Endodermal cell (in vitro differentiated cells): ENCODE data around the gene RRP1. TPM values are rescaled to one million over a fixed set of nuclear protein-coding genes. Genes with fewer than 3 reads are reported as not detected.

Experiments used
- DNase-seq: peaks from one replicate; pipeline ENCODE4 v3.0.0-alpha.2; 2017
- H3K27ac ChIP-seq: 2 replicates; pipeline ENCODE4 v1.5.1; 2013; ENCODE audit warnings: mild to moderate bottlenecking, low read depth, low read length, moderate library complexity
- H3K27me3 ChIP-seq: 2 replicates; pipeline ENCODE4 v1.6.1; 2013; ENCODE audit warnings: mild to moderate bottlenecking, low read length, moderate library complexity; ENCODE audit not compliant: insufficient read depth, control insufficient read depth, poor library complexity, severe bottlenecking
- H3K36me3 ChIP-seq: 2 replicates; pipeline ENCODE4 v1.7.0; 2013; ENCODE audit warnings: mild to moderate bottlenecking, low read length, moderate library complexity; ENCODE audit not compliant: control insufficient read depth, insufficient read depth
- H3K4me1 ChIP-seq: one replicate; pipeline ENCODE4 v1.7.0; 2013; ENCODE audit warnings: low read length; ENCODE audit not compliant: control insufficient read depth, insufficient read depth
- H3K4me3 ChIP-seq: 2 replicates; pipeline ENCODE4 v1.5.1; 2013; ENCODE audit warnings: mild to moderate bottlenecking, low read length, moderate library complexity
- H3K9ac ChIP-seq: 2 replicates; pipeline ENCODE4 v1.6.1; 2013; ENCODE audit warnings: mild to moderate bottlenecking, low read length, moderate library complexity; ENCODE audit not compliant: poor library complexity, severe bottlenecking; ENCODE audit errors: extremely low read depth
- H3K9me3 ChIP-seq: 2 replicates; pipeline ENCODE4 v1.6.1; 2013; ENCODE audit warnings: mild to moderate bottlenecking, low read length, moderate library complexity; ENCODE audit not compliant: control insufficient read depth
- H3K27ac Mint-ChIP-seq: 2 replicates; pipeline ENCODE4 v1.8.0; 2020; ENCODE audit warnings: mixed read lengths
- H3K27me3 Mint-ChIP-seq: 2 replicates; pipeline ENCODE4 v1.8.0; 2021; ENCODE audit warnings: mild to moderate bottlenecking, mixed read lengths; ENCODE audit not compliant: insufficient read depth
- H3K36me3 Mint-ChIP-seq: 2 replicates; pipeline ENCODE4 v1.8.0; 2020; ENCODE audit warnings: low read depth, mixed read lengths
- H3K4me1 Mint-ChIP-seq: 2 replicates; pipeline ENCODE4 v1.8.0; 2020; ENCODE audit warnings: mixed read lengths
- H3K4me3 Mint-ChIP-seq: 2 replicates; pipeline ENCODE4 v1.8.0; 2020; ENCODE audit warnings: mild to moderate bottlenecking, moderate library complexity, mixed read lengths
- H3K9me3 Mint-ChIP-seq: 2 replicates; pipeline ENCODE4 v1.8.0; 2020; ENCODE audit warnings: mild to moderate bottlenecking, mixed read lengths
- WGBS, 2 experiments: methylation state at CpG; one replicate each; pipeline versions ENCODE4 v1.1.5 to v1.1.7; 2013; ENCODE audit warnings: missing lambda C conversion rate in 2 of 2, mixed read lengths in 1 of 2; ENCODE audit not compliant: insufficient coverage in 1 of 2, insufficient read length in 1 of 2; 5-methylcytosine and 5-hydroxymethylcytosine counted together
- total RNA-seq, 2 donors: library from RNA; stranded (reverse); fragmentation: NEBNext Ultra II Directional in 1 of 2; extraction: Animal tissue kit (Norgen Biotek cat#: 25700) in 1 of 2; gene quantifications; 2 replicates in 1 of 2; 3 replicates in 1 of 2; pipeline ENCODE4 v1.2.1, GENCODE V29; 2021
- TF ChIP-seq, protein P1 (sequence below): fragments of 200-600 bp; sonication (generic); conservative IDR thresholded peaks from 2 replicates; pipeline ENCODE4 v1.5.0; 2021; ENCODE audit warnings: antibody characterized with exemption, mild to moderate bottlenecking

The RRP1 gene
- total RNA-seq, 2 donors from 2014 or later: 36.4 to 36.7 TPM

GRCh38 chr21:43755820-43756594 is 33.4 kb upstream of the RRP1 start:
- Histone ChIP-seq H3K36me3 (peaks cover 23% of the 10 kb centered on the region), H3K4me3 (no peak overlapping the region), H3K9me3 (no peaks in the 10 kb centered on the region), H3K27ac (no peak overlapping the region), H3K4me1 (no peaks in the 10 kb centered on the region), H3K9ac (no peak overlapping the region), H3K27me3 (no peaks in the 10 kb centered on the region)
- DNase-seq: no peak
- TF ChIP-seq, protein P1, sequence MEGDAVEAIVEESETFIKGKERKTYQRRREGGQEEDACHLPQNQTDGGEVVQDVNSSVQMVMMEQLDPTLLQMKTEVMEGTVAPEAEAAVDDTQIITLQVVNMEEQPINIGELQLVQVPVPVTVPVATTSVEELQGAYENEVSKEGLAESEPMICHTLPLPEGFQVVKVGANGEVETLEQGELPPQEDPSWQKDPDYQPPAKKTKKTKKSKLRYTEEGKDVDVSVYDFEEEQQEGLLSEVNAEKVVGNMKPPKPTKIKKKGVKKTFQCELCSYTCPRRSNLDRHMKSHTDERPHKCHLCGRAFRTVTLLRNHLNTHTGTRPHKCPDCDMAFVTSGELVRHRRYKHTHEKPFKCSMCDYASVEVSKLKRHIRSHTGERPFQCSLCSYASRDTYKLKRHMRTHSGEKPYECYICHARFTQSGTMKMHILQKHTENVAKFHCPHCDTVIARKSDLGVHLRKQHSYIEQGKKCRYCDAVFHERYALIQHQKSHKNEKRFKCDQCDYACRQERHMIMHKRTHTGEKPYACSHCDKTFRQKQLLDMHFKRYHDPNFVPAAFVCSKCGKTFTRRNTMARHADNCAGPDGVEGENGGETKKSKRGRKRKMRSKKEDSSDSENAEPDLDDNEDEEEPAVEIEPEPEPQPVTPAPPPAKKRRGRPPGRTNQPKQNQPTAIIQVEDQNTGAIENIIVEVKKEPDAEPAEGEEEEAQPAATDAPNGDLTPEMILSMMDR: no peak
- Mint-ChIP-seq H3K36me3 (peaks cover 50% of the 10 kb centered on the region), H3K27me3 (no peaks in the 10 kb centered on the region), H3K27ac (no peak overlapping the region), H3K9me3 (no peaks in the 10 kb centered on the region), H3K4me3 (no peak overlapping the region), H3K4me1 (no peaks in the 10 kb centered on the region)
- 95 to 96% methylated on average over 29 to 37 of the region's 37 CpGs for WGBS, 2 experiments

DNA sequence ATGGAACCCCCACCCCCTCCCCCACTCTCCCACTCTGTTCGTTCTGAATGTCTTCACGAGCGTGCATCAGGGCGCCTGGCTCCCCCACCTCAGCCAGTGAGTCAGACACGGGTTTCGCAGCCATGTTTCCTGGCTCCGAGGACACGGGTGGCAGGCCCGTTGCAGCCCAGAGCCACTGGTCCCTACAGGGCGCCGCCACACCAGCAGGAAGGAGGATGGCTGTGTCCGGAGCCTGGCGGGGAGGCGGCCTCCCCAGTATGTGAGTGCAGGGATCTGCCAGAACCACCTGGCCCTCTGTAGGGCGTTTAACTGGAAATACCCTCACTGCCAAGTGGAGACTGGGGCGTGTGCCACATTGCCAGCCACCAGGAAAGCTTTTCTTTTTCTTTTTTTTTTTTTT is 31.8 kb upstream of the RRP1 start:
- WGBS, 2 experiments: 94 to 98% methylated on average over 9 to 16 of the region's 16 CpGs

GRCh38 chr21:43758111-43758641 is 31.2 kb upstream of the RRP1 start:
- WGBS, 2 experiments: 93 to 94% methylated on average over 15 to 18 of the region's 18 CpGs
- no peaks in the 10 kb centered on the region for H3K9me3 Mint-ChIP-seq

More for the DNA sequence above, 31.8 kb upstream of the RRP1 start:
- Histone ChIP-seq H3K4me1 (no peaks in the 10 kb centered on the region), H3K9ac (no peak overlapping the region), H3K27me3 (no peaks in the 10 kb centered on the region), H3K4me3 (no peak overlapping the region), H3K9me3 (no peaks in the 10 kb centered on the region), H3K36me3 (peaks cover 21% of the 10 kb centered on the region), H3K27ac (no peak overlapping the region)
- no peak overlapping the region for H3K27ac Mint-ChIP-seq
- no peaks in the 10 kb centered on the region for H3K27me3 Mint-ChIP-seq
- DNase-seq: no peak
- no peak overlapping the region for H3K4me3 Mint-ChIP-seq
- peaks cover 44% of the 10 kb centered on the region for H3K36me3 Mint-ChIP-seq
- TF ChIP-seq, protein P1: no peak
- H3K9me3 Mint-ChIP-seq: no peaks in the 10 kb centered on the region
- H3K4me1 Mint-ChIP-seq: no peaks in the 10 kb centered on the region

More at GRCh38 chr21:43758111-43758641, 31.2 kb upstream of the RRP1 start:
- Mint-ChIP-seq H3K4me1 (no peaks in the 10 kb centered on the region), H3K27ac (no peak overlapping the region), H3K4me3 (no peak overlapping the region), H3K27me3 (no peaks in the 10 kb centered on the region), H3K36me3 (peaks cover 43% of the 10 kb centered on the region)
- no peaks in the 10 kb centered on the region for H3K27me3 ChIP-seq
- no peak overlapping the region for H3K27ac ChIP-seq
- TF ChIP-seq, protein P1: no peak
- H3K36me3 ChIP-seq: peaks cover 18% of the 10 kb centered on the region
- H3K9ac ChIP-seq: no peak overlapping the region
- DNase-seq: no peak
- H3K9me3 ChIP-seq: no peaks in the 10 kb centered on the region
- H3K4me3 ChIP-seq: no peak overlapping the region
- H3K4me1 ChIP-seq: no peaks in the 10 kb centered on the region
